CD4-positive, alpha-beta T cell treated with Interleukin-1 beta for 1 hour (primary cell): ENCODE results near the gene PRKCB.

Source experiments
- DNase-seq, 2 donors: peaks; one replicate each; pipeline ENCODE4 v3.0.0-alpha.2; 2020 to 2022

Gene PRKCB

DNA sequence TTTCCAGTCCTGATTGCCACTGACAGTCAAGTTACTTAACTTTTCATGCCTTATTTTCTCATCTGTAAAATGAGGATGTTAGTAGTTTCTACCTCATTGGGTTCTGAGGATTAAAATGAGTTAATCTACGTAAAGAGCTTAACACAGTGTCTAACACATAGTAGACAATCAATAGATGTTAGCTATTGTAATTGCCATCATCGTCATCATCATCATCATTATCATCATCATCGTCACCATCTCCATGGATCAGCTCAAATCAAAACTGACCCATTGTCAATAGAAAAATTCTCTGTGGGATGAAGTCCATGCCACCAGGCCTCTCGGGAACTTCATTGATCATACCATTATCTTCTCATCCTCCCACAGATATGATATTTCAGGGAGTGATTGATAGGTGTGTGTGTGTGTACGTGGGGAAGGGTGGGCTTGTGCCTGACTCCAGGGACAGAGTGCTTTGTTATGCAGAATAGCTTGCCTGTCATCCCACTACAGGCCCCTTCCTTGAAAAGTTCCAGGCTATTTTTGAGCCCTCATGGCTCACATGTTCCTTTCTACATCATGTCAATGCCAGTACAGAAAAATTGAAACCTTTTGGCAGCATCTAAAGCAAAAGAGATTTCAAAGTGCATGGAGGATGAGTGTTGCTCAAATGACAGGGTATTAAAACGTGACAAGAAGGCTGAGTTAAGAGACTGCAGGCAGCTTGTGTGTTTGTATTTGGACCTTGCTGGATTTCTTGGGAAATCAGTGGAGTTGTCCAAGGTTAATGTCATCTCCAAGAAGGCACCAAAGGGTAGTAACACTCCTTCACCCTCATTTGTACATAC lies 133.9 kb downstream of the PRKCB start:
- DNase-seq, result no peak

- DNase-seq, result no peak
Observed at GRCh38 chr16:23974223-23974622, 138.4 kb downstream of the PRKCB start.

- DNase-seq, result no peak
Observed at GRCh38 chr16:23975293-23975692, 139.5 kb downstream of the PRKCB start.

DNA sequence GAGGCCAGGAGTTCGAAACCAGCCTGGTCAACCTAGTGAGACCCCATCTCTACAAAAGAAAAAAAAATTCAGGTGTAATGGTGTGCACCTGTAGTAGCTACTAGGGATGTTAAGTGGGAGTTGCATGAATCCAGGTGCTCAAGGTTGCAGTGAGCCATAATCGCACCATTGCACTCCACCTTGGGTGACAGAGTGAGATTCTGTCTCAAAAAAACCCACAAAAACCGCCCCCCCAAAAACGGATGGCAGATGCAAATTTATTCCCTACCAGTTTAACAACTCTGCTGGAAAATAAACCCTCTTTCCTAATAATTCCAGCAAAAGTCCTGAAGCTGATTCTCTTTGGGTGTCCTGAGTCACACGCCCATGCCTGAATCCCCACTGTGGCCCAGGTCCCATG lies 140.3 kb downstream of the PRKCB start:
- no peak for DNase-seq

- DNase-seq, result no peak
Observed at GRCh38 chr16:23976524-23976923, 140.7 kb downstream of the PRKCB start.

DNA sequence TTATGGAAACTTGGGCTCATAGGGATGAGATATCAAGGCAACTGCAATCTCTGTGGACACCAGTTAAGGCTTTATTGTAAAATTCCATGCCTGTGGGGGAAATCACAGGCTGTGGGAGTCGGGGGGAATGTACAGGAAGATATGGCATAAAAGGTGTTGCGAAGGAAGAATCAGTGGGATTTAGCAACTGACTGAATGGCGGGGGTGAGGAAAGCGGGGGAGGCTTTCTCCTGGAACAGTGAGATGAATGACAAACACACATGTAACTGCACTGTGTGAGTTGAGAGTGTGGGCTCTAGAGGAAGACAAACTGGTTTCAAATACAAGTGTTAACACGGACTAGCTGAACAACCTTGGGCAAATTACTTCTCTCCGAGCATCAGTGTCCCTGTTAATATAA lies 143.7 kb downstream of the PRKCB start:
- no peak for DNase-seq

DNA sequence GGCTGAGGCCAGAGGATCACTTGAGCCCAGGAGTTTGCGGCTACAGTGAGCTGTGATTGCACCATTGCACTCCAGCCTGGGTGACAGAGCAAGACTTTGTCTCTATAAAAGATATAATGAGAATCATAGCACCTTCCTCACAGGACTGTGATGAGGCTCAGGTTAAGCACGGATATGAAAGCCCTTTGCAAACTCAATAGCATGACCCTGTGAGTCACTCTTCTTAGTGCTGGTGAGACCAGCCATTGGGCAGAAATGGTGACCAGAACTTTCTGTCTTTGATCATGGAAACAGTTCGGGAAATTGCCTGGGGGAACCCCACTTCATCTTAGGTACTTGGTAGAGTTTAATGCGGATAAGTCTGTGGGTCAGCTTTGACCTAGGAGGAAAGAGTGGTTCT lies 144.2 kb downstream of the PRKCB start:
- DNase-seq, result no peak

DNA sequence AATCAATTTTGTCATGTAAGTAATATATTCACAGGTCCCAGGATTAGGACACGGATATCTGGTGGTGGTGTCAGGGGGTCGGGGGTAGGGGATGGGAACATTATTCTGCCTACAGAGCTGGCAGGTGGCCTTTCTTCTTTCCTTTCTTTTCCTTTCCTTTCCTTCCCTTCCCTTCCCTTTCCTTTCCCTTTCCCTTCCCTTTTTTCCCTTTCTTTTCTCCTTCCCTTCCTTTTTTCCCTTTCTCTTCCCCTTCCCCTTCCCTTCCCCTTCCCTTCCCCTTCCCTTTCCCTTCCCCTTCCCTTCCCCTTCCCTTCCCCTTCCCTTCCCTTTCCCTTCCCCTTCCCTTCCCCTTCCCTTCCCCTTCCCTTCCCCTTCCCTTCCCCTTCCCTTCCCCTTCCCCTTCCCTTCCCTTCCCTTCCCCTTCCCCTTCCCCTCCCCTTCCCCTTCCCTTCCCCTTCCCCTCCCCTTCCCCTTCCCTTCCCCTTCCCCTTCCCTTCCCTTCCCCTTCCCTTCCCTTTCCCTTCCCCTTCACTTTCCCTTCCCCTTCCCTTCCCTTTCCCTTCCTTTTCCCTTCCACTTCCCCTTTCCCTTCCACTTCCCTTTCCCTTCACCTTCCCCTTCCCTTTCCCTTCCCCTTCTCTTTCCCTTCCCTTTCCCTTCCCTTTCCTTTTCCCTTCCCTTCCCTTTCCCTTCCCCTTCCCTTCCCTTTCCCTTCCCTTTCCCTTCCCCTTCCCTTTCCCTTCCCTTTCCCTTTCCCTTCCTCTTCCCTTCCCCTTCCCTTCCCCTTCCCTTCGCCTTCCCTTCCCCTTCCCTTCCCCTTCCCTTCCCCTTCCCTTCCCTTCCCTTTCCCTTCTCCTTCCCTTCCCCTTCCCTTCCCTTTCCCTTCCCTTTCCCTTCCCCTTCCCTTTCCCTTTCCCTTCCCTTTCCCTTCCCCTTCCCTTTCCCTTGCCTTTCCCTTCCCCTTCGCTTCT lies 145.9 kb downstream of the PRKCB start:
- no peak for DNase-seq

- DNase-seq, result no peak
Observed at GRCh38 chr16:23986455-23986854, 150.7 kb downstream of the PRKCB start.

GRCh38 chr16:23987443-23987842 lies 151.7 kb downstream of the PRKCB start:
- no peak for DNase-seq

DNA sequence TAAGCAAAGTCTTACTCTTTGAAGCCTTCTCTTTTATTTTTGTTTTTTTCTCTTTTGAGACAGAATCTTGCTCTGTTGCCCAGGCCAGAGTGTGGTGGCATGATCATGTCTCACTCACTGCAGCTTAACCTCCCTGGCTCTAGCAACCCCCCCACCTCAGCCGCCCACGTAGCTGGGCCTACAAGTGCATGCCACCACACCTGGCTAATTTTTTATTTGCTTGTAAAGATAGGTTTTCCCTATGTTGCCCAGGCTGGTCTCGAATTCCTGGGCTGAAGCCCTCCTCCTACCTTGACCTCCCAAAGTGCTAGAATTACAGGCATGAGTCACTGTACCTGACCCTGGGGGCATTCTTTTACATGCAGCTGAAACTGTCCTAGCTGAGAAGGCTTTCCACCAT lies 154.7 kb downstream of the PRKCB start:
- no peak for DNase-seq

- DNase-seq, result no peak
Observed at GRCh38 chr16:23991066-23991465, 155.3 kb downstream of the PRKCB start.

- no peak for DNase-seq
Observed at GRCh38 chr16:23994615-23995014, 158.8 kb downstream of the PRKCB start.

DNA sequence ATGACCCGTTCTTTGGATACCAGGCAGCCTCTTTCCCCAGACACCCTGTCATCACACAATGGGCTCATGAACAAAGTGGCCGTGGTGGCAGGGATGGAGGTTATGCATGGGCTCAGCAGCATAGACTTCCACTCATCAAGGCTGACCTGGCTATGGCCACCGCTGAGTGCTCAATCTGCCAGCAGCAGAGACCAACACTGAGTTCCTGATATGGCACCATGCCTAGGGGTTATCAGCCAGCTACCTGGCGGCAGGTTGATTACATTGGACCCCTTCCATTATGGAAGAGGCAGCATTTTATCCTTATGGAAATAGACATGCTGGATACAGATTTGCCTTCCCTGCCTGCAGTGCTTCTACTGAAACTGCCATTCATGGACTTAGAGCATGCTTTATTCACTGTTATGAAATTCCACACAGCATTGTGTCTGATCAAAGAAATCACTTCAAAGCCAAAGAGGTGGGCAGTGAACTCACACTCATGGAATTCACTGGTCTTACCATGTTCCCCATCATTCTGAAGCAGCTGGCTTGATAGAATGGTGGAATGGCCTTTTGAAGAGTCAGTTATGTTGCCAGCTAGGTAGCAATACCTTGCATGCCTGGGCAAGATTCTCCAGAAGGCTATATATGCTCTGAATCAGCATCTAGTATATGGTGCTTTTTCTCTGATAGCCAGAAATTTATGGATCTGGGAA lies 160.6 kb downstream of the PRKCB start:
- DNase-seq, result no peak

- no peak for DNase-seq
Observed at GRCh38 chr16:23998771-23999170, 163.0 kb downstream of the PRKCB start.

- DNase-seq, result no peak
Observed at GRCh38 chr16:23999663-24000062, 163.9 kb downstream of the PRKCB start.

GRCh38 chr16:24001710-24002109 lies 165.9 kb downstream of the PRKCB start:
- DNase-seq, result no peak

DNA sequence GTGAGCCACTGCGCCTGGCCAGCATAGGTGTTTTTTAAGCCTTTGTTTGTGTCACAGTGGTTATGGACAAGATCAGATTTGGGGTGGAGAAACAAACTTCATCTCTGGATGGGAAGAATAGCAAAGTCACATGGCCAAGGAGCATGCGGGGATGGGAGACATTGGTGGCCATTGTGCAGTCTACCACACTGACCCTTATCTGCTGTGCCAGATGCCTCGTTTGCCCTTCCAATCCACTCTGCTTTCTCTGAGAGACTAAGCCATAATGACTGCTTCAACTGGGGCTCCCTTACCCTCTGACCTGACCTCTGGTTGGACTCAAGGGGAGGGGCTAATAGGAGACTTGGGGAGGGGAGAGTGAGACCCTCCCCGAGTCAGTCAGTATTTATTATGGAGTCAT lies 166.8 kb downstream of the PRKCB start:
- no peak for DNase-seq

DNA sequence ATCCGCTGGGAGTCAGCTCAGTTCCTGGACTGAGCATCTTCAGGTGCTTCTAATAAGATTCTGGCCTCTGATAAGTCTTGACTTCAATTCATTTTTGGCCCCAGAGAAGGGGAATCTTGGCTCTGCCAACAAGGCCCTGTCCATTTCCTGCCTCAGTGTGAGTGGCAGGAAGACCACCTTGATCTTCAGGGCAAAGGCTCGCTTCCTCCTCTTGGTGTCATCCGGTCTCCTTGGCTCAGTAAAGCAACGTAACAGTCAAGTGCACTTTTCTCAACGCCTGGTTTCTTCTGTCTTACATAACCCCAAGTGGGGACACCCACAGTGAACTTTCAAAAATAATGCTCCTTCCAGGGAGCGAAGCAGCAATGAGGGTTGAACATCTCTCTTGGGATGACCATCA lies 169.8 kb downstream of the PRKCB start:
- peak in 1 of 2 donors; percentile 17 for DNase-seq

DNA sequence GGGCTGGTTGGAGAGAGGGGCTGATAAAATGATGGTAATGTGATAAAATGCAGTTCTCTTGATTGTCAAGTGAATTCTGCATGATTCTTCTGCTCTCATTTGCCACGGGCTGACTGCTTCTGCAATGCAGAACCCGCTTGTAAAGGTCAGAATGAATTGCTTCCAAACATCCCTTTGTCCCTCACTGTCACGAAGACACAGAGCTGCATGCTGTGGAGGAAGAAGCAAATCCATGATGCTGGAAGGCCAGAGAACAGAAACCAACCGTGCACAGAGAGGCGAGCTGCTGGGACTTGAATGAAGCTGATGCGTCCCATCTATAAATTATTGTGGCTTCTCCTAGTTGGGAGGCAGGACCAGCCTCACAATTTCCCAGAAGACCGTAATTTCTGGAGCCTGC lies 171.6 kb downstream of the PRKCB start:
- no peak for DNase-seq

- DNase-seq, result no peak
Observed at GRCh38 chr16:24007934-24008333, 172.2 kb downstream of the PRKCB start.

GRCh38 chr16:24009098-24009497 lies 173.3 kb downstream of the PRKCB start:
- no peak for DNase-seq

DNA sequence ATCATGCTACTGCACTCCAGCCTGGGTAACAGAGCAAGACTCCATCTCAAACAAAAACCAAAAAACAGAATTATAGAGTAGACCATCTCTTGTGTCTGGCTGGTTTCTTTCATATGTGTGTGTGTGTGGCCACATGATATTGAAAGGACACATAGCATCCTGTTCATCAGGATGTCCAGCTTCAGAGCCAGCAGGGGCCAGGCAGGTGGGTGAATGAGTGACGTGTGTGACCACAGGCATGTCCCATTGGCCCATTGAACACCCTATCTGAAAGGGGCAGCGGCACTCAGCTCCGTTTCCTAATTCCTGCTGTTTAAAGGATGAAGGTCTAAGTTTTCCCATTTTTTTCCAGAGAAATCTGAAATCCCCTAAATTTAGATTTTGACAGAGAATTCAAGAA lies 174.2 kb downstream of the PRKCB start:
- DNase-seq, result no peak
